GM18519 (cell line): ENCODE results near the gene MICALL1.

ENCODE experiments used
- ATAC-seq: cut with Tn5 transposase; IDR thresholded peaks from one replicate; pipeline ENCODE4 v1.9.1; 2021; ENCODE audit warnings: mild to moderate bottlenecking, moderate library complexity; ENCODE audit not compliant: unreplicated experiment, low FRiP score

MICALL1 gene

GRCh38 chr22:37979782-37980181, 73.7 kb downstream of the MICALL1 start:
- no peak for ATAC-seq

DNA sequence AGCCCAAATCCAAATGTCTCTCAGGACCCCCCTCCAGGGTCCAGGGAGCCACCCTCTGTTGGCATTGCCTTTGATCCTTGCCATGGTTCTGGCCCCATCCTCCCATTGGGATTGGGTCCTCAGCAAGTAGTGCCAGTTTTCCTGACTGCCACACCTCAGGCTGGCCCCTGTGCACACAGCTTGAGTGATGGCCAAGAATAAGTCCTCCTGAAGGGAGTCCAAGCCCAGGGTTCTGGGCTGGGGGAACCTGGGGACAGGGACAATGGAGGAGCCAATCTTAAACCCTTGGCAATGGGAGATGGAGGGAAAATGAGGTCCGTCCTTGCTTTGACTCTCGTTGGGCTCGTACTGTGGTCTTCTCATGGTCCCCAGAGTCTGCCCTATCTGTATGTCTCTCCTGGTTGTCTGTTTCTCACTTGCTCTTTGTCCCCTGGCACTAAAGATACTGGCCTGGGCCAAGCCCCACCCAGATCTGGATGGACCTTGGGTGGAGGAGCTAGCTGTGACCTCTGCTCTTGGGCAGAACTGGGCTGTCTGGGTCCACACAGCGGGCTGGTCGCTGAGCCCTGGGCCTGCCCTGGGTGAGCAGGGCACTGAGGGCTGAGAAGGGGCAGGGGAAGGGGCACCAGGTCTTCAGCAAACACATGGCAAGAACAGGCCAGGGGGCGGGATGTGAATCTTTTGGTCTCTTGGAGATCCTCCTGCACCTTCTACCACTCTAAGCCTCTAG, 75.3 kb downstream of the MICALL1 start:
- ATAC-seq, result no peak

DNA sequence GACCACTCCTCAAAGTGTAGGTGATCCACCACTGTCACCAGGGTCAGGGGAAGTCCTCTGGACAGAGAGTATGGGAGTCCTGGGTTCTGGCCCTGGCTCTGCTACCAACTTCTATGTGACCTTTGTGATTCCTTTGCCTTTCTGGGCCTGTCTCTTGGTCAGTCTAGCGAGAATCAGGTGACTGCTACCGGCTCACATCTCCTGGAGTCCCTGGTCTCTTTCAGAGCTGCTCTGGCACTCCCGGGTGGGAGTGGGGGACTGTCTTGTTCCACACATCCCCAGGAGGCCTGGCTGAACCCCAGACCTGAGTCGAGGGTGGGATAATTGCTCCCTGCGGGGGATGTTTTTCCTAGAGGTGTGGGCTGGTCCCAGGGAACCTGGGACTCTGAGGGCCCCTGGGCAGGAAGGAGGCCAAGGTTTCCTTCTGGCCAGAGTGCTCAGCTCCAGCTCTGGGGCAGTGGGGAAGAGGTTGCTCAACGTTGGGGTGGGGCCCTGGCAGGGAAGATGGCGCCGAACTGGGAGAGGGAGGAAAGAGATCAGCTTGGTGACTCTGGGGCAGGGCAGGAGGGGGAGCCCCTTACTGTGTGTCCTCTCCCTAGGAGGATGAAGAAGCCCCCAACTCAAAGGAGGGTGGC, 76.2 kb downstream of the MICALL1 start:
- no peak for ATAC-seq

GRCh38 chr22:37982938-37983859, 77.1 kb downstream of the MICALL1 start:
- no peak for ATAC-seq

- no peak for ATAC-seq
These were observed 78.0 kb downstream of the MICALL1 start, which contains the start of gene SOX10 for GRCh38 chr22:37983860-37984791. Gene SOX10 (minus strand): TSS chr22:37984555. CDS start chr22:37983784, 771 bp downstream.

DNA sequence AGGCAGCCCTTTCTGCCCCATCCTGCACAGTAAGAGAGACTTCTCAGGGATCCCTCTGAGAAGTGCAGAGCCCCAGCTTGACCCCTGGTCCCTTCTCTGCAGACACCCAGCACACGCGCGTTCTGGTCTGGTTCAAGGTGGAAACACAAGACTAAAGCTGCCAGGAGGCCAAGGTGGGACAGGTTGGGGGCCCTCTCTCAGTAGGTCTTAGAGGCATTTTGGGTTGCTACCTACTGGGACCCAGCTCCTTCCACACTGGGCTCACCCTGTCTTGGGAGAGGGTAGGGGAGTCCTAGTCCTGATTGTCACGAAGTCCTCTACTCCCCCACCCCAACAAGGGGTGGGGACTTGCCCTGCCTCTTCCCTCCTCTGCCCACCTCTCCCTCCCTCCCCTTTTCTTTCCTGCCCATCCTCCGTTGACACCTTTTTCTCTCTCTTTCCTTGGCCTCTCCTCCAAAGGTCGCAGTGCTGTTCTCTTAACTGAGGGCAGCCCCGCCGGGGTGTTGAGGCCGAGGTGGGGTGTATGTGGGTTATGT, 79.0 kb downstream of the MICALL1 start:
- ATAC-seq, result no peak

GRCh38 chr22:37985751-37986281, 79.7 kb downstream of the MICALL1 start:
- no peak for ATAC-seq

- no peak for ATAC-seq
These were observed 80.3 kb downstream of the MICALL1 start for GRCh38 chr22:37986371-37986770.

GRCh38 chr22:37989146-37990045, 83.3 kb downstream of the MICALL1 start:
- no peak for ATAC-seq

GRCh38 chr22:37990301-37990700, 84.2 kb downstream of the MICALL1 start:
- no peak for ATAC-seq

- no peak for ATAC-seq
These were observed 84.8 kb downstream of the MICALL1 start for GRCh38 chr22:37990862-37991261.

DNA sequence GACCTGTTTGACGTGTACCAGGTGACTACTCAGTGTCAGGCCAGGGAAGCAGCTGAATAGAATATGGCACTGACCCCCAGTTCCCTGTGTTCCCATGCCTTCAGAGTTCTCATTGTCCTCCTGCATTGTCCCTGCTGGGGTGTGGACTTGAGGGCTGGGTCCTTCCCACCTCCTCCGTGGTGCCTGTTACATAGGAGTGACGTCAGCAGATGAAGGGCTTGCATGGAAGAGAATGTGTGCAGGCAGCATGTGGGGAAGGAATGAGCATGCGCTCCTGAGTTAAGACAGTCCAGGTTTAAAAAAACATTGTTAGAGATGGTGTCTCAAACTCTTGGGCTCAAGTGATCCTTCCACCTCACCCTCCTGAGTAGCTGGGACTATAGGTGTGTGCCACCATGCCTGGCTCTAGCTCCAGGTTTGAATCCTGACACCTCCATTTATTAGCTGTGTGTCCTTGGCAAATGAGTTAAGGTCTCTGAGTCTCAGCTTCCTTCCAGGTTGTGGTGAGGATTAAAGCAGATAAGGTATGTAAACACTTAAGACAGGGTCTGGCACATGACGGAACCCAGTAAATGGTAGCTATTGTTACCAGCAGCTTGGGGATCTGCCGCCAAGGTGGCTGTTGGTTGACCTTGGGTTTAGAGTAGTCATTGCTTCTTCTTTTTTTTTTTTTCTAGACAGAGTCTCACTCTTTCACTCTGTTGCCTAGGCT, 85.8 kb downstream of the MICALL1 start:
- ATAC-seq, result no peak
